ENCODE data around the gene LBH.

The LBH gene

DNA sequence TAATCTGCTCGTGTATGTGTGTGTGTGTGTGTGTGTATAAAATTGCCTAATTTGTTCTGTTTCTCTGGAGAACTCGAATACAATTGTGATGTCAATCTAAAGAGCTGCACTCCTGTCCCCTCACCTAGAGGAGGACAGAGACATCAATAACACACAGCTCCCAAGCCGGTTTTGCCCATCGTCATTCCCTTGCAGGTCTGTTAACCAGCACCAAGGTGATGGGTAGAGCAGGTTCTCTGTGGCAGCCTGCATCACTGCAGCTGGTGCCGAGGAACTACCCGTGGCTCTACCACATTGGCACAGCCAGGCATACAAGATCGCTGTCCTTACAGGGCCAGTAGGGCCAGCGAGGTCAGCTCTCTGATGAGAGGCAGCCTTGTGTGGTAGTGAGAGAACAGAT is 41.0 kb downstream of the LBH start:
- DNase-seq (ENCODE audit: low read depth in 2 of 2, low spot score in 1 of 2) = no peak

DNA sequence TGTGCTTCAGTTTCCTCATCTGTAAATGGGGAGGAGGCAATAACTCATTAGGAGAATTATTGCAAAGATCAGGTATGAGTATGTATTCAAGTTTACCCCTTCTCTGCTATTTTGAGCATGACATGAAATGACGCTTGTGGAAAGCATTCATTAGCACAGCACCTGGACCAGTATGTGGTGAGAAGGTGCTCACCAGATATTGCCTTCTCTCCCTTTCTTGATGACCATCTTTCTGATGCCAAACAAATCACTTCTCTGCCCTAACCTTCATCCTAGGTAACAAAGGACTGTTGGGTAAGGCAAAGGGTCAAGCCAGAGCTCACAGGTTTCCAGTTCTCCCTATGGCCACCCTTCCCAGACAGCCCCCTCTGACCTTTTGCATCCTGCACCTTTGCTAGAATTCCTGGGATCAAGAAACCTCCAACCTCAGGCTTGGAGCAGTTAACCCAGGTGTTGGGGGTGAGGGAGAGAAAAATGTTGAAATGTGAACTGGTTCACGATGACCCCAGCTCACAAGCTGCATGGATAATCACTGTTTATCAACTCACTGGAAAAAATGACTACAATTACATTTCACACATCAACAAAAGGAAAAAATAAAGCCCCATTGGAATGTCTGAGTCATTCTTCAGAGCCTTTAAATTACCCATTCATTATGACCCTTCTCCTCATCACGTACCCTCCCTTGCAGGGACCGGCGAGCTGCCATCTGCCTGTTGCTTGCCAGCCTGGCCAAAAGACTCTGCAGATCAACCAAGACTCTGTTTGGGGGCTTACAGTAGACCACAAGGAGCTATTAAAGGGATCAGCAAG is 41.6 kb downstream of the LBH start:
- no peak for DNase-seq (ENCODE audit: low read depth in 2 of 2, low spot score in 1 of 2)

DNA sequence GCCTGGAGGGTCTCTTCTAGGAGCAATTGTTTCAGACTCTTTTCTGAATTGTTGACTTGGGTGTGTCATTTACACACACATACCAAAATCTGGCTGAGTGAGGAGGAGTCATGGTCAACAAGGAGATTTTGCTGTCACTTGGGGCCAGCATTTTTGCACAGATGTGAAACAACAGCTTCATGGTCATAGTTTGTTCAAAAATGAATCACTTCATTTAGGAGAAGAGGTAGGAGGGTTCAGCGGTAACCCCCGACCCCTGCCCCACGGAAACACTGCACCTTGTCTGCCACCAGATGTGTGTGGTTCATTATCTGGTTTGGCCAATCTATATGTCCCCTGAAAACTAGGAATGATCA is 42.2 kb downstream of the LBH start:
- DNase-seq (ENCODE audit: low read depth in 2 of 2, low spot score in 1 of 2) = no peak

DNA sequence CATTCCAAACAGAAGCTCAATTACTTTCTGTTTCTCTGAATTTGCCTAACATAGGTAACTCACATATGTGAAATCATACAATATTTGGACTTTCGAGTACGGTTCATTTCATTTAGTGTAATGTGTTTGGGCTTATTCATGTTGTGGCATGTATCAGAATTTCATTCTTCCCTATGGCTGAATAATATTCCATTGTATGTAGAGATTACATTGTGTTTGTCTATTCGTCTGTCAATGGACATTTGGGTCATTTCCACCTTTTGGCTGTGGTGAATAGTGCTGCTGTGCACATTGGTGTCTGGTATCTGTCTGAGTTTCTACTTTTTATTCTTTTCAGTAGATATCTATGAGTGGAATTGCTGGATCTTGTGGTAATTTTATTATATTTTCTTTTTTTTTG is 43.9 kb downstream of the LBH start:
- no peak for DNase-seq (ENCODE audit: low read depth in 2 of 2, low spot score in 1 of 2)

DNA sequence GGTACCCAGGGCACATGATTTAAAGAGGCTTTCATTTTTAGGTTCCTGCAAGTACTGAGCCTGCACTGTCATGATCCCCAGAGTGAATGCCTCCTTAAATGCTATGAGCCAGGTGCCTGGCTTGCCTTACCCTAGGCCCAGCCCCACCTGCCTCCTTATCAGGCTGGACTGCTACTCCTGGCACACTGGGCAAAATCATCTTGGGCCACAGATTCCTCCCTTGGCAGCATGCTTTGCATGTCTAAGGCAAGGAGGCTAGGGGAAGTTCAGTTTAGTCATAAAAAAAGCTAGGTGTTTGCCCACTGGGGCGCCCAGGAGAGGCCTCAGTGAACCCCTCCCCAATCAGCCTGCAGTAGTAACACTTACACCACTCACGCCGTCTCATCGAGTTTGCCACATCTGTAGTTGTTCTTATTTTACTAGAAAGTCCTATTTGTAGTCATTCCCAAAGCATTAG is 45.1 kb downstream of the LBH start:
- DNase-seq (ENCODE audit: low read depth in 2 of 2, low spot score in 1 of 2) = no peak

DNA sequence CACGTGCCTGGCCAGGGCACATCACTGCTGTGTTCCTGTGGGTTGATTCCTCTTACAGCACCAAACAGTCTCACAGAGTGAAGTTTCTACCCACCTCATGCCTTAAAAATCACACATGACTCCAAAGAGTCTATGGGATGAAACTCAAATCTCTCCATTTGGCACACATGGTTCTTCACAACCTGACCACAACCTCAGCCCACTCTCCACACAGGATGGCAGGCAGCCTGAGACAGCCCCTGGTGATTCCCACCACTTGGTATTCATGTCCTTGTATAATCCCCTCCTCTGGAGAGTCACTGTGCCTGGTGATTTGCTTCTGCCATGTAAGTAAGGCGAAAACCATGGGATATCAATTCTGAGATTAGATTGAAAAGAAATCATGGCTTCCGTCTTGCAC is 46.2 kb downstream of the LBH start:
- no peak for DNase-seq (ENCODE audit: low read depth in 2 of 2, low spot score in 1 of 2)

DNA sequence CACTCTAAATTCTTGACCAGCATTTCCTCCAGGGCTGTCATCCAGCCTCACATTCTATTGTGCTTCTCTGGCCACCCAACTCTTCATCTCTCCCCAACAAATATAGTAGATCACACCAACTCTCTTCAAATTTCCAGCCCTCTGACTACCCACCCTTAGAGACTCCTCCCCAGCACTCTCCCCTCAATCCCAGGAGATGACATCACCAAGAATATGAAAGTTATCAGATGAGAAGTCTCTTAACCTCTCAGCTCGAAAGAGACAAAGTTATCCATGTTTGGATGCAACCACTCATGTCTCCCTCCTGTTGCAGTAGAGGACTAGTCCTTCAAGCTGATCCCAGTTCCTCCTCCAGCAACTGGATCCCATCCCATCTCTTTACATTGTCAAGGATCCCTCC is 47.1 kb downstream of the LBH start:
- no peak for DNase-seq (ENCODE audit: low read depth in 2 of 2, low spot score in 1 of 2)

DNA sequence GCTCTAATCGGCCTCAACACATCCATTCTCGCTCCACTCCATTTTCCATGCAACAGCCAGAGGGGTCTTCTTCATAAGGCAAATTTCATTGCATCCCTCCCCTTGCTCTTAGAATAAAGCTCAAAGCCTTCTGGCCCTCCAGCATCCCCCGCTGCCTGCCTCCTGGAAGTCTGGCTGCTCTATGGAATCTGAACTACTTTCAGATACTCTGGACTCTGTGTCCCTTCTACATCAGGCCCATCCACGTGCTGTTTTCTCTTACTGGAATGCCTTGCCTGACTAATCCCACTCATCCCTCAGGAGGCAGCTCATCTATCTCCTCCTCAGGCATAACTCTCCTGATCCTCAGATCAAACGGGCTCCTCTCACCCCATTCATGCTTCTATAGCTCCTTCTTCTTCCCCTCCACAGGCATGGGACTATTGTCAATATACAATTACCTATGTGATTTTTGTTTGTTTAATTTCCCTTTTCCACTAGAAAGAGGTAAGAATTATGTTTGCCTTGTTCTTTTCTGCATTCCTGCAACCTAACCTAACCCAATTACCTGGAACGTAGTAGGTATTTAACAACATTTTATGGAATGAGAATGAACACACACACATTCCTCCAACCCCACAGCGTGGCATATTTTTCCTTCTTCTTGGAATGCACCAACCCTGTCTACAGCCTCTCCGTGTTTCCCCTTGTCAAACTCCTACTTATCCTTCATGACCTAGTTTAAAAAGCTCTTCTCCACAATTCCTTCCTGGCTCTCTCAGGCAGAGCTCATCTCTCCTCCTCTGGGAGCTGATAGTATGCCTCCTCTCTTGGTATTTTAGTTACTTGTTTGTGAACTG is 49.5 kb downstream of the LBH start:
- DNase-seq (ENCODE audit: low read depth in 2 of 2, low spot score in 1 of 2) = no peak

DNA sequence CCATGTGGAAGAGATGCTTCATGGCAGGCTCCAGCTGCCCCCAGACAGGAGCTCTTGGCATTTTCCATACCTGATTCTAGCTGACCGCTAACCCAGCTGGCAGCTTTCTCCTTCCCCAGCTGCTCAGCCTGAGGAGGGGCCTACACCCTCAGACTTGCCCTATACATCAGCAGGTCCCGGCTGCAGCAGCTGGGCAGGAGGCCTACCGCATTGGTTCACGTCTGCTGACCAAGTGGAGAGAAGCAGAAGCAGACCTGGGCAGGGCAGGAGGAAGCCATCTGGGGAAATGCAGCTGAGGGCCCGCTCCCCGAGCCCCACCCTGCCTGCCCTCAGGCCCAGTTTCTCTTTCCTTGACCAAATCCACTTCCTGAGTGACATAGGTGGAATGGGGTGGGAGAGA is 50.7 kb downstream of the LBH start:
- no peak for DNase-seq (ENCODE audit: low read depth in 2 of 2, low spot score in 1 of 2)

DNA sequence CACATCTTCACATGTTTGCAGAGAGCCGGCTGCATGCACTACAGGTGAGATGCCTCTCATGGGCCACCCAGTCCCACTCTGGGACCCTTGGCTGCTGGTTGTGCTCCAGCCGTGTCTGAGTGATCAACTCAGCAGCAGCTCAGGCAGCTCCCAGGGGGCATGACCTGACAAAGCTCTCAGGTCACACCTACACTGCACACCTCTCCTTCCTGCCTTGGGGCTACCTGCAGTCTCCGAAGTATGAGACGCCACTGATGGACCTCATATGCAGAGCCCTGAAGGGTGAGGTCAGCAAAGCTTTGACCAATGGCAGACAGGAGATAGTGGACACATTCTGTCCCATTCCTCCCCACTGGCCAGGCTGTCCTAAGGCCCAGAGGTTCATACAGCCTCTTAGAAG is 51.4 kb downstream of the LBH start:
- no peak for DNase-seq (ENCODE audit: low read depth in 2 of 2, low spot score in 1 of 2)

DNA sequence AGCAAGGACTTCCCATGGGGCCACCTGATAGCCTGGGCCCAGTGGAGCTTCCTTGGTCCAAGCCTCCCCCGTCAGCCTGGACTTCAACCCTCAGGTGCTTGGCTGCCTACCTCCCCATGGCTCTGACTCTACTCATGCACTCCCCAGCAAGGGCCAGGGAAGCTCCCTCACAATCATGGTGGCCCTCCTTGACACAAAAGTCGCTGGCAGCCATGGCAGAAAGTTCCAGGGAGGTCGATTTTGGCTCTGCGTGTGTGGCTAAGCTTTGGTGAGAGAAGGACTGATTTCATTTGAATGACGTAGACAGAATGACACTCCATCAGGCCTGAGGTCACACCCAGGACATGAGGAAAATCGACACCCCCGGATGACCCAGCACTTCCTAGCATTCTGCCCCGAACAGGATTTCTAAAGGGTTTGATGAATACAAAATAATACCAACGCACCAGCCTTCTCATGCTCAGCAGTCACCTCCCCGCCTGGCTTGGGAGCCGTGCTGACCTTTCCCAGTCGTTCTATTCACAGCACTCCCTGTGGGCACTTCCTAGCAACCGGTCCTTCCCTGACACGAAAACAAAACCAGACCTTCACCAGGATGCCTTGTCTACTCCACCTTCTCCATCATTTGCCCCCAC is 52.7 kb downstream of the LBH start:
- no peak for DNase-seq (ENCODE audit: low read depth in 2 of 2, low spot score in 1 of 2)

DNA sequence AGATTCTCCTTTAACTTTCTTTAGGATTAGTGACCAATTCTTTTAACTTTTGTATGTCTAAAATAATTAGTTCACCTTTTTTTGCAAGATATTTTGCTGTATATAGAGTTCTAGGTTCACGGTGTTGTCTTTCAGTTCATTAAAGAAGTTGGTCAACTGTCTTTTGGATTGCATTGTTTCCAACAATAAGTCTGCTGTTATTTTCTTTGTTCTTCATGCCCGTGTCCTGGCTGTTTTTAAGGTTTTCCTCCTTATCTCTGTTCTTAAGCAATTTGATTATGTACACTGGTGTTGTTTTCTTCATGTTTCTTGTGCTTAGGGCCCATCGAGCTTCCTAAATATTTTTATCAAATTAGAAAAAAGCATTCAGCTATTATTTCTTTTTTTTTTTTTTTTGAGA is 54.4 kb downstream of the LBH start:
- no peak for DNase-seq (ENCODE audit: low read depth in 2 of 2, low spot score in 1 of 2)

DNA sequence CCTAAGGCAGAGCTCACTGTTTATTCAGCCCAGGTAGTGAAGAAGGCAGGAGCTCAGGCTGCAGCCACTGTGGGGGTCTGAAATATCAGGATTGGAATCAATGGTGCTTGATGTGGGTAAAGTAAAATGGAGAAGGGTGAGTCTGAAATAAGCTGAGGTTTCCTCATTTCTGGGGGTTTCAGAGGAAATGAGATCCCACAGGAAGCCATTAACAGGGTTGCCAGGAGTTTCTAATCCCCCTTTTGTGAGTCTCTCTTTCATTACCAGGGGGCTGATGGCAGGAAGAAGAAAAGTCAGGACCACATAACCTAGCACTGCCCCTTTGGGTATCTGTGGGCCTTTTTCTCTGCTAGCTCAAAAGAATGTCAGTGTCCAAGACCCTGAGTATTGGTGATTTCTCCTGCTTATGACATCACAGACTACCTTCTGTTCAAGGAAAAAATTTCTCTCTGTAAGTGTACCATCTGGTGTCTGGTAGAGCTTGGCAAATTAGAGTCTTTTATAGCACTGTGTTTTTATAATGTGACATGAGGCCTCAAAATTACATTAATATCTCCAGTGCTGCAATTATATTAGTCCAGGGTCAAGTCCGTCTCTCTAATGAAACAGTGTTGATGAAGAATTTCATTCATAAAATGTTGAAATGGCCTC is 56.0 kb downstream of the LBH start:
- no peak for DNase-seq (ENCODE audit: low read depth in 2 of 2, low spot score in 1 of 2)

DNA sequence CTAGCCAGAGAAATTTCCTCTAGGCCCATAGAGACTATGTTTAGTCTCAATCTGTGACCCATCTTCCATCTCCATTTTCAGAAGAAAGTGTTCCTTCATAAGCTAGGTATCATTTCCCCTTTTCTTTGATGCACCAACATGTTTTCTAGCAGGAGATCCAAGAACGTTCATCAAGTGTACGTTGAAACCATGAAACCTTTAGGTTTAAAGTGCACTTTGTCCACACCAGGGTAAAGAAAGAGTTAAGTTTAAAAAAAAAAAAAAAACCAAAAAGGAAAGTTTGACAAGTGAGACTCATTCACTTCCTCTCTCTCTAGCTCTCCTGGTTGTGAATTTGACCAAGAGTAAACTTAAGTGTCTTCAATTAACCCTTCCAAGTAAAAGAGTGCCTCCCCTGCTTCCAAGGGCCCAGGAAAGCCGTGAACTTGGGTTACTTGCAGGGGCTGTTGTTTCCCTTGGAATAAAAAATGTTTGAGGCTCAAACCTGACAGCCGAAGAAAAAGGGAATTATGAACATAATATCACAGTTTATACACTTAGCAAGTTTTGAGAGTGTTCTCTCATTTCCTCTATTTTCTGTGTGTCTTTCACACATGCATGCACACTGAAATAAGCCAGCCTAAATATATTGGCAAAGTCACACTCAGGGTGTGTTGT is 56.7 kb downstream of the LBH start:
- no peak for DNase-seq (ENCODE audit: low read depth in 2 of 2, low spot score in 1 of 2)

DNA sequence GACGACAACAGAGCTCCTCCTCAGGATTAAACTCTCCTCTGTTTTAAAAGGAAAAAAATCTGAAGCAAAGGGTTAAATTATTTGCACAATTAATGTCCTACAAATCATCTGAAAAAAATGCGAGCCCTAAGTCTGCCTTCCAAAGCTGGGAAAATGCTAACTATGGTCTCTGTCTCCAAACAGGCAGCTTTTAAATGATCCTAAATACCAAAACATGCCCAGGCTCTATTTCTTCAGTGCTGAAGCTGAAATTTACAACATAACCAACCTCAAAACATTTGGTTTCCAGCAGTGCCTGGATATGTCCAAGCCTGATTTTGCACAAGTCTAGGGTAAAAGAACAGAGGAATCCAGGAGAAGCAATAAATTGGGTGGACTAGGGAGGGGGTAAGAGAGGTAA is 57.2 kb downstream of the LBH start:
- no peak for DNase-seq (ENCODE audit: low read depth in 2 of 2, low spot score in 1 of 2)

DNA sequence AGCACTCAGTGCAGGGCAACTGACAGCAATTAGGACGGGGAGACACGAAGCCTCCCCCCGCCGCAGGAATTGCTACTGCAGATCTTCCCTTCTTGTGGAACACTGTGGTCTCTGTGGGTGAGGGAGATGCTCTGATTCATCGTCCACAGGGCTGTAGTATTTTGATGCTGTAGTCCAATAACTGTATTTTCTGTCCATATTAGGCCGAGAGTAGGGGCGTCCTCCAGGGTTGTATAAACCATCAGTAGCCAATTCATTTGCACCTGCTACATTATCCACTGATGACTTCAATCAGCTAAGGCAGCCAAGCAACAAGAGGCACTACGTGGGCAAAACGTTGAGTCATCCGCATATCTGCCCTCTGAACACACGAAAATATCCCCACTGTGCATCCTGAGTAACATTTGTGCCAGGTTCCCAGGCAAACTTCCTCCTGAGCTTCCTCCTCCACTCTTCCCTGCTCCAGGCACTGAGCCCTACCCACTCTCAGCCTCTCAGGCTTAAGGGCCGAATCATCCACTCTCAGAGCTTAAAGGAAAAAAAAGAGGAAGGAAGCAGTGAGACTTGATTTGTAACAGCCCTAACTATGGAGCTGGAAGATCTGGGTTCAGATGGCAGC is 62.1 kb downstream of the LBH start:
- DNase-seq (ENCODE audit: low read depth in 2 of 2, low spot score in 1 of 2) = no peak

DNA sequence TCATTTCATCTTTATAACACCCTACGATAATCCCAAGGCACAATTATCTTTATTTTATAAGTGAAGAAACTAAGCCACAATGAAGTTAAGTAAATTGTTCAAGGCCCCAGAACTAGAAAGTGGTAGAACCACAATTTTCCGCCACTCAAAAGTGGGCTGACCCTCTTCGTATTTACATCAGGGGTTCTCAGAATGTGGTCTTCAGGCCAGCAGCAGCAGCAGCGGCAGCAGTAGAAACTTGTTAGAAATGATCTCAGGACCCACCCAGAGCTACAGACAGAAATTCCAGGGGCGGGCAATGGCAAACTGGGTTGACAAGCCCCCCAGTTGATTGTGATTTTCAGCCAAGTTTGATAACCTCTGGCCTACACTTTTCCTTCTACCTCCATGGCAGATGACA is 62.8 kb downstream of the LBH start:
- no peak for DNase-seq (ENCODE audit: low read depth in 2 of 2, low spot score in 1 of 2)

DNA sequence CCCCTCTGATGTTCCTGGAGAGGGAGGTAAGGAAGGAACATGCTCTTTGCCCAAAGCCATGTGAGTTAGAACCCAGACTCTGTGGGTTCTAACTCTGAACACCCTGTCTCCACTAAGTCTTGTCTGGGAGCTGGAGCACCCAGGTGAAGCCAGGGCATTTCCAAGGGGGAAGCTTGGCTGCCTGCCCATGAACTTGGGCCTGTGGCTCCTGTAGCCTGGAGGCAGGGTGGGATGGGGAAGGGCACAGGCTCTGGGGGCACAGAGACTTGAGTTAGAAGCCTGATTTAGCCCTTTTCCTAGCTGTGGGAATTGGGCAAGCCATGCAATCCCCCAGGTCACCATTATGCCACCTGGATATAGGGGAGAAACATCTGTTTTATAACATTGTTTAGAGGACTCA is 65.2 kb downstream of the LBH start:
- no peak for DNase-seq (ENCODE audit: low read depth in 2 of 2, low spot score in 1 of 2)

DNA sequence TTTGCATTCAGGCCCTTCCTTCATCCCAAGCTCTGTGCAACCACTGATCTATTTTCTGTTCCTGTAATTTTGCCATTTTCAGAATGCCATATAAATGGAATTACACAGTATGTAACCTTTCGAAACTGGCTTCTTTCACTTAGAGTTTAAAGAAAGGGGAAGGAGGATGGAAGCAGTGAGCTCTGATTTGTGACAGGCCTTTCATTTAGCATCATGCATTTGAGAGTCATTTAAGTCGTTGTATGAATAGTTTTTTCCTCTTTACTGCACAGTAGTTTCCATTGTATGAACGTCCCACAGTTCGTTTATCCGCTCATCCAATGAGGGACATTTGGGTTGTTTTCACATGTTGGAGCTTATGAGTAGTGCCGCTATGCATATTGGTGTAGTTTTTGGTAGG is 67.0 kb downstream of the LBH start:
- DNase-seq (ENCODE audit: low read depth in 2 of 2, low spot score in 1 of 2) = no peak

DNA sequence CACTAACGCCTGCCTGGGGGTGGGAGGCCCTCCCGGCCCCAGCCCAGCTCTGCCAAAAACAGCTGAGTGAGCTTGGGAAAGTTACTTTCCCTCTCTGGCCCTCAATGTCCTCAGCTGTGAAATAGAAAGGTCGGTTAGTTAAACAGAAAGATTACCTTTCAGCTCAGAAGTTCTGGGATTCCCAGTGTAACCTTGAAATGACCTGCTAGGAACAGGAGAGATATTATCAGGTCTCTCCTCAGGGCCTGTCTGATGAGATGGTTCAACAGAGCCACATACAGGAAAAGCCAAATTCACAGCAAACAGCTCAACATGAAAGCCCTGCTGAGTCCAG is 68.8 kb downstream of the LBH start:
- DNase-seq (ENCODE audit: low read depth in 2 of 2, low spot score in 1 of 2) = no peak

Measured in stimulated activated CD8-positive, alpha-beta memory T cell treated with anti-CD3 and anti-CD28 coated beads, Interleukin-4, amount 100 ng/mL, for 1 hour (primary cell).